Spleen (tissue), 11 donors: ENCODE data around the gene AXIN2. TPM values are rescaled to one million over a fixed set of nuclear protein-coding genes. Genes with fewer than 3 reads are reported as not detected.

ENCODE experiments used
- DNase-seq: peaks from one replicate; pipeline ENCODE4 v3.0.0-alpha.2; 2020
- H3K27ac ChIP-seq, 8 donors: fragments of 200-600 bp; sonication (generic) in 7 of 8; 1 replicate in 4 of 8; 2 replicates in 4 of 8; pipeline versions ENCODE4 v1.5.0 to v1.8.0; 2016 to 2021; ENCODE audit warnings: inconsistent platforms in 4 of 8, mild to moderate bottlenecking in 4 of 8, moderate library complexity in 1 of 8
- H3K27me3 ChIP-seq, 7 donors: fragments of 200-600 bp; sonication (generic) in 6 of 7; replicated peaks in 1 of 7; 1 replicate in 4 of 7; 2 replicates in 3 of 7; pipeline versions ENCODE4 v1.5.0 to v1.8.0; 2016 to 2021; ENCODE audit warnings: inconsistent platforms in 3 of 7, mild to moderate bottlenecking in 1 of 7
- H3K36me3 ChIP-seq, 6 donors: fragments of 200-600 bp; sonication (generic) in 5 of 6; 1 replicate in 4 of 6; 2 replicates in 2 of 6; pipeline versions ENCODE4 v1.5.0 to v1.8.0; 2016 to 2021; ENCODE audit warnings: inconsistent platforms in 2 of 6
- H3K4me1 ChIP-seq, 6 donors: fragments of 200-600 bp; sonication (generic) in 5 of 6; 1 replicate in 3 of 6; 2 replicates in 3 of 6; pipeline versions ENCODE4 v1.5.0 to v1.8.0; 2016 to 2021; ENCODE audit warnings: inconsistent platforms in 3 of 6
- H3K4me3 ChIP-seq, 8 donors: fragments of 200-600 bp; sonication (generic) in 7 of 8; 1 replicate in 4 of 8; 2 replicates in 4 of 8; pipeline versions ENCODE4 v1.5.0 to v1.8.0; 2016 to 2021; ENCODE audit warnings: inconsistent platforms in 4 of 8, mild to moderate bottlenecking in 4 of 8, moderate library complexity in 2 of 8
- H3K9me3 ChIP-seq, 8 donors: fragments of 200-600 bp; sonication (generic) in 7 of 8; 1 replicate in 4 of 8; 2 replicates in 4 of 8; pipeline versions ENCODE4 v1.5.0 to v1.8.0; 2016 to 2021; ENCODE audit warnings: inconsistent platforms in 4 of 8
- CTCF ChIP-seq, 11 experiments: fragments of 200-600 bp in 7 of 11; fragments of 450-650 bp in 4 of 11; sonication (generic) in 4 of 11; IDR thresholded peaks in 8 of 11; conservative IDR thresholded peaks in 3 of 11; 1 replicate in 7 of 11; 2 replicates in 4 of 11; pipeline versions ENCODE4 v1.4.0 to v1.8.0; 2016 to 2021; ENCODE audit warnings: antibody characterized with exemption in 11 of 11, inconsistent platforms in 4 of 11, mild to moderate bottlenecking in 1 of 11
- POLR2A ChIP-seq, 3 donors: fragments of 450-650 bp; IDR thresholded peaks; one replicate each; pipeline ENCODE4 v1.5.1; 2017; ENCODE audit warnings: antibody characterized with exemption in 3 of 3, mild to moderate bottlenecking in 1 of 3
- POLR2AphosphoS5 ChIP-seq, 3 donors: sonication (generic); formaldehyde crosslinking; IDR thresholded peaks; one replicate each; pipeline ENCODE4 v1.5.1; 2017; ENCODE audit warnings: antibody characterized with exemption in 3 of 3
- WGBS, 5 donors: extraction: QIAGEN DNeasy Blood & Tissue Kit in 3 of 5; methylation state at CpG; one replicate each; pipeline versions ENCODE4 v1.1.5 to v1.1.7; 2013 to 2018; 5-methylcytosine and 5-hydroxymethylcytosine counted together
- intact Hi-C: fragments of 100-400 bp; cut with DNase I; formaldehyde crosslinking; loops from one replicate; pipeline ENCODE4 v1.15.0; 2023; ENCODE audit warnings: low total_unique reads
- polyA plus RNA-seq, 3 donors: library from polyadenylated mRNA; stranded (reverse); fragments of 200-250 nt; gene quantifications; one replicate each; pipeline ENCODE4 v1.2.1, GENCODE V29; 2013
- total RNA-seq, 7 donors: library from RNA; depleted of rRNA in 3 of 7; stranded (reverse); fragments of >200 nt in 3 of 7; fragmentation: NEBNext Ultra II Directional in 4 of 7; extraction: Animal tissue kit (Norgen Biotek cat#: 25700) in 4 of 7; gene quantifications; one replicate each; pipeline versions ENCODE4 v1.1.0 to v1.2.1, GENCODE V29; 2016 to 2021
- donor health status: healthy with polysubstance abuse.
- donor health status: DM: no; HTN: no; CAD: no; lungs with moderate emphysema.
- donor health status: DM: no; HTN: no; CAD: no.
- donor health status: Bipolar disorder and iron deficiency.
- donor health status: healthy.
- donor health status: DM: no; HTN: no; CAD: no.
- donor health status: DM: yes; HTN: yes; CAD: no.

The AXIN2 gene
- total and polyA plus RNA-seq, 10 donors: 1.1 to 16.6 (median 11.0) TPM

GRCh38 chr17:65538675-65539529 is 22.5 kb downstream of the AXIN2 start:
- Histone ChIP-seq H3K27me3 (no peaks in the 10 kb centered on the region), H3K9me3 (no peaks in the 10 kb centered on the region), H3K27ac (no peak overlapping the region), H3K4me1 (peaks cover 0 to 15% (median 1%) of the 10 kb centered on the region in 6 donors), H3K4me3 (no peak overlapping the region), H3K36me3 (peaks cover 0 to 70% (median 14%) of the 10 kb centered on the region in 6 donors)
- TF ChIP-seq CTCF (IDR thresholded peaks at IDR 0.05 in 8 of 11, conservative IDR thresholded peaks at IDR 0.05 in 3 of 11): no peak
- TF ChIP-seq POLR2AphosphoS5 (IDR thresholded peaks at IDR 0.05): no peak
- no peak for TF ChIP-seq POLR2A (IDR thresholded peaks at IDR 0.05)
- intact Hi-C loops: no loop called here
- peak; percentile 19 for DNase-seq
- 71 to 81% (median 79%) methylated on average over 12 of the region's 12 CpGs for WGBS, 5 donors

- H3K27me3 ChIP-seq: no peaks in the 10 kb centered on the region
- WGBS, 5 donors: 89 to 92% (median 91%) methylated on average over 49 to 50 of the region's 50 CpGs
- H3K36me3 ChIP-seq: peaks cover 0 to 78% (median 18%) of the 10 kb centered on the region in 6 donors
Observed at GRCh38 chr17:65537845-65538674, 23.4 kb downstream of the AXIN2 start.

GRCh38 chr17:65537343-65537844 is 24.1 kb downstream of the AXIN2 start:
- peaks cover 0 to 85% (median 21%) of the 10 kb centered on the region in 6 donors for H3K36me3 ChIP-seq
- DNase-seq: no peak
- peak overlapping the region in 1 of 8 donors; percentile 3 for H3K27ac ChIP-seq
- H3K4me3 ChIP-seq: no peak overlapping the region
- TF ChIP-seq POLR2AphosphoS5 (IDR thresholded peaks at IDR 0.05) (no peak), POLR2A (IDR thresholded peaks at IDR 0.05) (no peak), CTCF (IDR thresholded peaks at IDR 0.05 in 8 of 11, conservative IDR thresholded peaks at IDR 0.05 in 3 of 11) (no peak)
- peaks cover 0 to 29% (median 4%) of the 10 kb centered on the region in 6 donors for H3K4me1 ChIP-seq
- no peaks in the 10 kb centered on the region for H3K27me3 ChIP-seq
- intact Hi-C loops: no loop called here
- no peaks in the 10 kb centered on the region for H3K9me3 ChIP-seq
- WGBS, 5 donors: 93 to 98% (median 96%) methylated on average over 31 to 35 of the region's 35 CpGs

More at GRCh38 chr17:65537845-65538674, 23.4 kb downstream of the AXIN2 start:
- TF ChIP-seq POLR2AphosphoS5 (IDR thresholded peaks at IDR 0.05) (peak in 2 of 3 donors; percentile 45 to 57), POLR2A (IDR thresholded peaks at IDR 0.05) (no peak)
- Histone ChIP-seq H3K4me3 (no peak overlapping the region), H3K27ac (no peak overlapping the region), H3K4me1 (peaks cover 0 to 23% (median 1%) of the 10 kb centered on the region in 6 donors), H3K9me3 (no peaks in the 10 kb centered on the region)
- intact Hi-C loops: no loop called here
- DNase-seq: peak; percentile 67

GRCh38 chr17:65536573-65537342 is 24.7 kb downstream of the AXIN2 start:
- 79 to 93% (median 90%) methylated on average over 28 to 35 of the region's 35 CpGs for WGBS, 5 donors
- intact Hi-C loops: no loop called here
- Histone ChIP-seq H3K36me3 (peaks cover 0 to 89% (median 22%) of the 10 kb centered on the region in 6 donors), H3K9me3 (no peaks in the 10 kb centered on the region), H3K27me3 (no peaks in the 10 kb centered on the region), H3K27ac (peak overlapping the region in 2 of 8 donors; percentile 5 to 46), H3K4me1 (peaks cover 0 to 35% (median 8%) of the 10 kb centered on the region in 6 donors), H3K4me3 (no peak overlapping the region)
- DNase-seq: peak; percentile 70
- TF ChIP-seq POLR2AphosphoS5 (IDR thresholded peaks at IDR 0.05) (no peak), CTCF (IDR thresholded peaks at IDR 0.05 in 8 of 11, conservative IDR thresholded peaks at IDR 0.05 in 3 of 11) (no peak), POLR2A (IDR thresholded peaks at IDR 0.05) (no peak)
